ENCODE data around the gene PARP16.

Gene PARP16

GRCh38 chr15:65286704-65287519 lies at the start of gene PARP16:
Gene PARP16 (minus strand): TSS chr15:65286883. CDS start chr15:65286426, 457 bp downstream.
- DNase-seq (ENCODE audit: low read depth in 2 of 2) = peak; percentile 92 to 93

GRCh38 chr15:65335278-65336055 lies 48.8 kb upstream of the PARP16 start:
- DNase-seq (ENCODE audit: low read depth in 2 of 2) = no peak

GRCh38 chr15:65334586-65335231 lies 48.0 kb upstream of the PARP16 start:
- DNase-seq (ENCODE audit: low read depth in 2 of 2) = no peak

DNA sequence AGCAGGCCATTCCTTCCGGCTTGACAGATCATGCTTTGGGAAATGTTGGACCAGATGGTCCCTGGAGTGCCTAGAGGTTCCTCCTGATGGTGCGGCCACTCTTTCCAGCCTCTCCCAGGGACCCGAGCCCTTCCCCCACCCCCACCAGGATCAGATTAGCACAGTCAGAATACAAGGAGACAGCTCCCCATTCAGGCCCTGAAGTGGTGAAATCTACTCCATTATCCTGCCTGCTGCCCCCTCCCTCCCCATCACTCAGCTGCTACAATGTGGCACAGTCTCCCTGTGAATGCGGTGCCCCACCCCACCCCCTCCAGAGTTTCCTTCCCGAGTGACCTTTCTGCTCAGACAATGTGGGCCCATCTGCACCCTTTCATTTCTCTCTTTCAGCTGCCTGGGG lies 47.2 kb upstream of the PARP16 start:
- no peak for DNase-seq (ENCODE audit: low read depth in 2 of 2)

DNA sequence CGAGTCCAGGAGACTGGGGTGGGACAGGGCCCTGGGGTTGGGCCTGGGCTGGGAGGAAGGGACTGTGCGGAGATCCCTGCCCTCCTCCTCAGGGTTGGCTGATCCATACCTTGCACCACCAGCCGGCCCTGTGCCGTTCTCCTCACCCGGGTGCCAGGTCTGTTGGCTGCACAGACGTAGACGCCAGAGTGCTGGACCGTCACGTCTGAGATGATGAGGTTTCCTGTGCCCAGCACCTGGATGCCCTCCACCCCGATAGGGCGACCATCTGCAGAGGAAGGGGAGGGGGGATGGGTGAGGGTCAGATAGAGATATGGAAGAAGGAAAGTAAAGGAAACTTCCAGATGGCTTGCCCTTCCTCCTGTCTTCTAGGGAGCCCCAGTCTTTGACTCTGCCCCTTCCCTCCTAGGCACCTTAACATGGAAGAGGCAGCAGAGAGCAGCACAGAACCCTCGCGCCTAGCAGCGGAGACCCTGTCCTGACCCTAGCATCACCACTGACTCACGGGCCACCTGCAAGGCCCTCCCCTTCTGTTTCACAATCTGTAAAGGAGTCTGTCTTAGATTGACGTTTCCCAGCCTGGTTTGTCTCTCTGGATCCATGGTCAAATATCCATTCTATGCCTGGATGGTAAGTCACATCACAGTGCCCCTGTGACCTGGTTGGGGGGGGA lies 46.6 kb upstream of the PARP16 start:
- no peak for DNase-seq (ENCODE audit: low read depth in 2 of 2)

DNA sequence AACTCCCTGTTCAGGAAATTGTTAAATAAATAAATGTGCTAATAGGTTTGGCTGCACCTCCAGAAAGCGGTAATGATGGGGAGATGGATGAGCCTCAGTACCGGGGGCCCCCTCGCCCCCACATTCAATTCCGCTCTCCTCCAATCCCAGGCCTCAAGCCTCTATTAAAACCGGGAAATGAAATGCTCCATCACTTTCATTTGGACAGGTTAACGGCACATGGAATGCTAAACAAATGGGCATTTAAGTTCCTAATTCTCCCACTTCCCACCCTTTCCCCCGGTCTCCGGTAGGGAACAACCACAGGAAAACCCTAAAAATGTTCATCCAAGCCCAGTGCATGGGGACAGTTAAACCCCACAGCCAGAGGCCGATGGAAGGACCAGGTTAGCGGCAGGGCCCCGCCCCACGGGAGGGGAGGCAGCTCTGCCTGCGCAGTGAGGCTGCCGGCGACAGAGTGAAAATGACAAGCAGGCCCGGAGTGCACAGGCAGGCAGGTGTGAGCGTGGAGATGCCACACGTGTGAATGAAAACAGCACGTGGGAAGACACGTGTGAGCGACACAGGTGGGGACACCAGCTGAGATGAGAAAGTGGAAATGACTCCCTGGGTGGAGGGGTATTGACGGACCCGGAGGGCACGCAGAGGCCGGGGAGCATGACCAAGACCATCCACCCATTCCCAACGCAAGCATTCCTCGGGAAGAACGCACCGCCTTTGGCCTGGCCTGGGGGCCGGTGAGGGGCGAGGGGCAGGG lies 45.9 kb upstream of the PARP16 start:
- DNase-seq (ENCODE audit: low read depth in 2 of 2) = no peak

- no peak for DNase-seq (ENCODE audit: low read depth in 2 of 2)
Measured at GRCh38 chr15:65331811-65332210, 45.1 kb upstream of the PARP16 start.

GRCh38 chr15:65330934-65331645 lies 44.4 kb upstream of the PARP16 start:
- no peak for DNase-seq (ENCODE audit: low read depth in 2 of 2)

GRCh38 chr15:65329984-65330735 lies 43.5 kb upstream of the PARP16 start:
- no peak for DNase-seq (ENCODE audit: low read depth in 2 of 2)

- no peak for DNase-seq (ENCODE audit: low read depth in 2 of 2)
Measured at GRCh38 chr15:65329288-65329983, 42.8 kb upstream of the PARP16 start.

GRCh38 chr15:65328506-65329287 lies 42.0 kb upstream of the PARP16 start:
- no peak for DNase-seq (ENCODE audit: low read depth in 2 of 2)

GRCh38 chr15:65327651-65328393 lies 41.1 kb upstream of the PARP16 start:
- no peak for DNase-seq (ENCODE audit: low read depth in 2 of 2)

- no peak for DNase-seq (ENCODE audit: low read depth in 2 of 2)
Measured at GRCh38 chr15:65326818-65327217, 40.1 kb upstream of the PARP16 start.

GRCh38 chr15:65326117-65326526 lies 39.4 kb upstream of the PARP16 start:
- no peak for DNase-seq (ENCODE audit: low read depth in 2 of 2)

DNA sequence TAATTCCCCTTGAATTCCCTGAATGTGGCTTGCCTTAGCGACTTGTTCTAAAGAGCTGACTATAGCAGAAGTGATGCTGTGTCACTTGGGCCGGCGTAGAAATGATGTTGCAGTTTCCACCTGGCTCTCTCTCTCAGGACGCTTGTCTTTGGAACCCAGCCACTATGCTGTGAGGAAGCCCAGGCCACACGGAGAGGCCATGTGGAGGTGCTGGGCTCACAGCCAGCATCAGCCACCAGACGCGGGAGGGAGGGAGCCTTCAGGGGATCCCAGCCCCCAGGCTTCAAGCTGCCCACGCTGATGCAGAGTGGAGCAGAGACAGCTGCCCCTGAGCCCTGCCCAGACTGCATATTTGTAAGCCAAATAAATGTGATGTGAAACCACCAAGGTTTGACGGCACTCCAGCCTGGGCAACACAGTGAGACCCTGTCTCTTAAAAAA lies 36.4 kb upstream of the PARP16 start:
- DNase-seq (ENCODE audit: low read depth in 2 of 2) = no peak

GRCh38 chr15:65318870-65319356 lies 32.2 kb upstream of the PARP16 start:
- DNase-seq (ENCODE audit: low read depth in 2 of 2) = peak; percentile 61 to 62

GRCh38 chr15:65312400-65312916 lies 25.8 kb upstream of the PARP16 start:
- DNase-seq (ENCODE audit: low read depth in 2 of 2) = no peak

Measured in stimulated activated CD8-positive, alpha-beta memory T cell treated with anti-CD3 and anti-CD28 coated beads, Interleukin-15, amount 100 ng/mL, for 48 hours (primary cell).